Muscle of arm (tissue), 12 donors: Measurements from ENCODE around the gene CRYBG1. TPM values are rescaled to one million over a fixed set of nuclear protein-coding genes. Genes with fewer than 3 reads are reported as not detected.
A peak's percentile ranks its signal among the peaks of the same experiment; 100 is the strongest.
"Not testable (repeated sequence)": the region's sequence is repeated elsewhere in the genome, so short reads cannot be mapped to it uniquely, and the experiment has no call there.

ENCODE experiments used
- DNase-seq: peaks from one replicate; pipeline ENCODE4 v3.0.0-alpha.2; 2013
- polyA plus RNA-seq, 12 donors: library from polyadenylated mRNA; unstranded; fragments of 120-200 nt; gene quantifications; one replicate each; pipeline ENCODE4 v1.2.1, GENCODE V29; 2013; ENCODE audit not compliant: insufficient read length in 12 of 12

CRYBG1 gene
- polyA plus RNA-seq, 12 donors, result 2.1 to 14.0 (median 3.2) TPM; not detected in 1

DNA sequence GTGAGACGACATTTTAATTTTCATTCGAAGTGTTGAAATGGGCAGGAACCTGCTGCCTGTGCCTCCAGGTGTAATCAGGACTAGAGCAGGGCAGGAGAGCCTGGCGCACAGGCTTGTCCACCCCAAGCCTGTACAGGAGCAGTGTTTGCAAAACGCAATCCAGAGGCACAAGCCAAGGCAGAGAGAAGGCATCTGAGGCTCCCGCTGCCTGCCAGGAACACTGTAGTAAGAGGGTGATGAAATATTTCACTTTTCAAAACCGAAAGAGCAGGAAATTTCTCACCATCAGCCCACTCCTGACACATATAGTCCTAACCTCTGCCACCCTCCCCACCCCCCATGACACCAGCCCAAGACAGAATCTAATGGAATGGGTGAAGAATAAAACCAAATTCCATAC, 136.3 kb downstream of the CRYBG1 start:
- no peak for DNase-seq

GRCh38 chr6:106501960-106502371, 141.4 kb downstream of the CRYBG1 start:
- DNase-seq, result no peak

DNA sequence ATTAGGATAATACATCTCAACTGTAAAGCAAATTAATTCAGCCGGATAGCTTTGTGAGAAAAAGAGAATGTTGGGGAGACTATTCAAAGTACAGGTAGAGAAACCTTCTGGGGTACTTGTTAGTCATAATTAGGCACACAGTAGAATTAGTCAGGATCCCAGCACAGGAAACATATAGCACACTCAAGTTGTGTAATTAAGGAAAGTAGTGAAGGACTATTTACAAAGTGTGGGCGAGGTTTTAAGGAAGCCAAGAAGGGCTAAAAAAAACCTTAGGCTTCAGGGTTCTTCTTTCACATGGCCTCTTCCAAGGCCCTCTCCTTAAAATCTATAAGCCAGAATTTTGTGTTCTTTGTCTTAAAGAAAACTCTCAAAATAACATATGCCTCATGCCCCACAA, 142.0 kb downstream of the CRYBG1 start:
- DNase-seq, result no peak

DNA sequence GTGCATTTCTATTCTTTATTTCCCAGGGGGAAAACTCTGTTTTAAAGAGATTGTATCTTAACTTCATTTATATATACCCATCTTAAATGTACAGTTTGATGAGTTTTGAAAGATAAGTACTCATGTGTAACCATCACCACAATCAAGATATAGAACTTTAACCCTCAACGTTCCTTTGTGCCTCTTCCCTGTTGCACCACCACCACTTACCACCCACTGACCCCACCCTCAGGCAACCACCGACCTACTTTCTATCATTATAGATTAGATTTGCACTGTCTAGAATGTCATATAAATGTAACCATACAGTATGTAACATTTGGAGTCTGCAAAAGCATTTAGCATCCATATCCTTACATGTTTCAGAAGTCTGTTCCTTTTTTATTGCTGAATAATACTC, 147.8 kb downstream of the CRYBG1 start:
- DNase-seq, result no peak

DNA sequence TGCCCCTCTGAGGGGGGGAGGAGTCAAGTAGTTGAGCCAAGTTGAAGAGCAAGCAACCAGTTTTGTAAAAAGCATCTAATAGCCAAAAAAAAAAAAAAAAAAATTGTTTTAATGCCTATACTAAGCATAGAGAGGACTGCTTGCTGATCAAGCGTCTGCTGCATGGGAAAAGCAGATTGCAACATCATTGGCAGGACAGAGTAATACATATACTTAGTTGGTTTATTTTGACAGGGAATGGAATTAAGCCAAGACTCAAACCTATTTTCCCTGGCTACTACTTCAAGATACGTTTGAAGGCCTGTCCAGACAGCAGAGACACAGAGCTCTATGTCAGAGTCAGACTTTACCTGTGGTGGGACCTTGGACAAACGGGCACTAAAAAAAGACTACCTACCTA, 148.3 kb downstream of the CRYBG1 start:
- DNase-seq, result no peak

DNA sequence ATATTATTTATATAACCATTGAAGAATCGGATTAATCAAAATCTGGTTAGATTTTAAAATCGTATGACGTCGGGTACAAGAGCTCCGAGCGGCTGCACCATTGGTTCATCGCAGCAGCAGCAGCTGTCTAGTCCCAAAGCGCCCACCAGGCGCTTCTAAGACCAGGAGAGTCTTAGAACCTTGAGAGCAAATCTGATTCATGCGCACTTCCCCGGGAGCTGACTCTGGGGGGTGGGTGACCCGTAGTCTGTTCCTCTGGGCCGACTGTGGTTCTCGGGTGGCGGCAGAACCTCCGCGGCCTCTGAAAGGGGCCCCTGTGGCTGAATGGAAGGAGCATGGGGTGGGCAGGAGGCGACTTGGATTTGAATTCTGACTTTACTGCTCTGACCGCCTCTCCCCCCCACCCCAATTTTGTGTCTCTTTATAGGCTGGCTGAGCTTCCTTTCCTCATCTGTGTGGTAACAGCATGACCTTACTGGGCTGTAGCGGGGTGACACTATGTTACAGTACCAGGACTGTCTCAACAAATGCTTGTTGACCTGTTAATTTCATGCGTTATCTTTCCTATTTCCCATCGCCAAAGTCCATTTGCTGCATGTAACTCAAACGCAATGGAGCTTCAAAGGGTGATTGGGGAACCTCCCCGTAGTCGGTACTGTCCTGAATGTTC, 149.0 kb downstream of the CRYBG1 start:
- no peak for DNase-seq

GRCh38 chr6:106510090-106510970, 149.8 kb downstream of the CRYBG1 start:
- DNase-seq, result peak; percentile 10

DNA sequence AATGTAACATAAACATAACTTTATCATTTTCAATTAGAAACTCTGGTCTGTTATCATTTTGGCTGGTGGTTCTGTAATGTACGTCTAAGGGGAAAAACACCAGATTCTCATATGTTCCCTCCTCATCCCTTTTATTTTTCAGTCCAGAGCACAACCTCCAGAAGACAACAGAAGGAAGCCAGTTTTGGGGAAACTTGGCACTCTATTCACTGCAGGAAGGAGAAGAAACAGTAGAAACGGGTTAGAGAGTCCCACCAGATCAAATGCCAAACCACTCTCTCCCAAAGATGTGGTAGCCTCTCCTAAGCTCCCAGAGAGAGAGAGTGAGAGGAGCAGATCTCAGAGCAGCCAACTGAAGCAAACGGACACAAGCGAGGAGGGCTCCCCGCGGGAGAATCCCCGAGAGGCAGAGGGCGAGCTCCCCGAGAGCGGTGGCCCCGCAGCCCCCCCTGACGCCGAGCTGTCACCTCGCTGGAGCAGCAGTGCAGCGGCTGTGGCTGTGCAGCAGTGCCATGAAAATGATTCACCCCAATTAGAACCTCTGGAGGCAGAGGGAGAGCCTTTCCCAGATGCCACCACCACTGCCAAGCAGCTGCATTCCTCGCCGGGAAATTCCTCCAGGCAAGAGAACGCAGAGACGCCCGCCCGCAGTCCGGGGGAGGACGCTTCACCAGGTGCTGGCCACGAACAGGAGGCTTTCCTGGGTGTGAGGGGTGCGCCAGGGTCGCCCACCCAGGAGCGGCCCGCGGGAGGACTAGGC, 151.0 kb downstream of the CRYBG1 start:
- DNase-seq, result no peak

GRCh38 chr6:106512048-106512967, 151.8 kb downstream of the CRYBG1 start:
- peak; percentile 40 for DNase-seq

DNA sequence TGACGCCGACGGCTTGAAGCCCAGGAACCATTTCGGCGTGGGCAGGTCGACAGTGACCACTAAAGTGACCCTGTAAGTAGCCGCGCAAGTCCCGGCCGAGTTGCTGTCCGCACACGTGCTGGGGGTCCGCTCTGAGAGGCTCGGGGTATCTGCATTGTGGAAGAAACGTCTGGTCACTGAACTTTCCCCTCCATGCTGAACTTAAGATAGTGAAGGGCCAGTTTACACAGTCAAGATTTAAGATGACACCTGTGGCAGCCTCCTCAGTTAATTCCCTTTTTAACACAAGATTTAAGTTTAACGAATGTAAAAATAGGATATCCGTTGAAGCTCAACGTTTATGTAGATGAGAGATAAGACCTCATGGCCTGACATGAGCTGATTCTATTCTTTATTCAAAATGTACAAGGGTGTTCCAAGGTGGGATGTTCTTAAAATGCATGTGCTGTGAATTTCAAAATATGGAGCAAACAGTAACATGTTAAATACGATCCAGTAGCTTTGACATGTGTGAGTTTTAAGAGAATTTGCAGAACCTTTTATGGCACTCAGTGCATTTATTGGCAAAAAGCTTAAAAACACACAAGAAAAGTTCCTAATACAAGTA, 152.6 kb downstream of the CRYBG1 start:
- DNase-seq, result peak; percentile 13

DNA sequence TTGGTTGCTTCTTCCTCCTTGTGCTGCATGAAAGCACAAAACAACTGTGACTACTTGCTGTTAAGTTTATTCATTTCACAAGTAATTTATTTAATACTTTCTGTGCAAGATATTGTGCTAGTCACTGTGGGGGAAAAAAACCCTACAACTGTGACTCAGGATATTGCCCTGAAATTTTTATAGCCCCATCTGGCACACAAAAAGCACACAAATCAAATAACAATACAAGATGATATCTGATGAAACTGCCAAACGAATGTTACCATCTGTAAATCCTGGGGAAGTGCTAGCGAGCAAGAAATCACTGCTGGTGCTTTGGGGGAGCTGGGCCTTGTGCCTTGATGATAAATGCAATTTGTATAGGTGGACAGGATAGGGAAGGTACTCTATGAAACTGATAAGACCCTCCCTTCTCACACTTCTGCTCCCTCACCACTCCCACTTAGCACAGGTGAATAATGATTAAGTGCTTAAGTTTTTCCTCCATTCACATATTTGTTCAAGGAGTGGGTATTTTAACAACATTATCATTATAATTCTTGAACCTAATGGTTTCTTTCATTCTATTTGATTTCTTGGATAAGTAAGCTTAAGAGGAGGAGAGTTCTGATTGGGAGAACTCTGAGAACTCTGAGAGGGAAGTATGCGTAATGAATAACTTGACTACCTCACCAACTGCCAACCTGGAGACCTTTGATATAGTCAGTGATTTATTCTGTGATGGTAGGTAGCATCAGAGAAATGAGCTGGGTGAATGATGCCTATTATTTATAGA, 153.5 kb downstream of the CRYBG1 start:
- no peak for DNase-seq

DNA sequence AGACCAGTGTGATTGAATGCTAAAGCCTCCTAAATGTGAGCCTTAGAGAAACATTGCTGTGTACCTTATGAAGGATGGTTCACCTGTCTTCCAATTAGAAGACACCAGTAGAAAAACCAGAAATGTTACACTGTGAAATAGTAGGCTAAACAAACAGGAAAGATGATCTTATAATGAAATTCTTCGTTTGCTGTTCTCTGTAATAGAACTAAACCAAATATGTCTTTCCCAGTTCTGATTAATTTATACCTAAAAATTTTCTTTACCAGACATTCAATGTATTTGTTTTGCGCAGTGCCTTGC, 154.0 kb downstream of the CRYBG1 start:
- DNase-seq, result no peak

DNA sequence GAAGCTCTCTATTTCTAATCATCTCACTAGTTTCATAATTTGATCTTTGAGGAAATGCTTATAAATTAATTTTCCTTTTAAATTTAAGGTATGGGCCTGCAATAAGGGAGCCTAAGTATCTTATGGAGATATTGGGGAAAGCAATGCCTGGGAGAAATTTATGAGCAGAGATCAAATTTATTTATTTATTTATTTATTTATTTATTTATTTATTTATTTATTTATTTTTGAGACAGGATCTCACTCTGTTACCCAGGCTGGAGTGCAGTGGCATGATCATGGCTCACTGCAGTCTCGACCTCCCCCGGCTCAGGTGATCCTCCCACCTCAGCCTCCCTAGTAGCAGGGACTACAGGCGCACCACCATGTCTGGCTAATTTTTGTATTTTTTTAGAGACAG, 155.1 kb downstream of the CRYBG1 start:
- DNase-seq, result not testable (repeated sequence)

- no peak for DNase-seq
Observed at GRCh38 chr6:106516616-106517015, 156.1 kb downstream of the CRYBG1 start.

DNA sequence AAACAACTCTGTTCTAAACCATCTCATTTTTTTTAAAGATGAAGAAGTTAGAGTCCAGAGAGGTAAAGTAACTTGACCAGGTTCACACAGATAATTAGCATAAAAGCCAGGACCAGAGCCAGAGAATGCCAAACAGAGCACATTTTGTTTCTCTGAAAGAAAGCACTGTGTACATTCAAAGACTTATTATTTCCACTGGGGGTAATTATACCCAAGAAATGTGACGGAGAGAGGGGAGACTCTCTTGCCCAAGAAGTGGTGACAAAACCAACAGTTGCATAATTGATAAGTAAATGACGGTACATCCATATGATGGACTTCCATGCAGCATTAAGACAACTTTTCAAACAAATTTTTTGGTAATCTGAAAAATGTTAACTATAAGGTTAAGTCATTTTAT, 157.2 kb downstream of the CRYBG1 start:
- DNase-seq, result no peak

DNA sequence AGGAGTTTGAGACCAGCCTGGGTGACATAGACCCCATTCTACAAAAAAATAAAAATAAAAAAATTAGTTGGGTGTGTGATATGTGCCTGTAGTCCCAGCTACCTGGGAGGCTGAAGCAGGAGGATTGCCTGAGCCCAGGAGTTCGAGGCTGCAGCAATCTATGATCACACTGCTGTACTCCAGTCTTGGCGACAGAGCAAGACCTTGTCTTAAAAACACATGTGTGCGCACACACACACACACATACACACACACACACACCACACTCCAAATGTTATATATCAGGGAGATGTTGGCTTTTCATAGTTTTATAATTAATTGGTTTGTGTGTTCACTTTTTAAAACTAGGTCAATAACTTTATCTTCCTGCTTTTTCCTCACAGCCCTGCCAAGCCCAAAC, 158.2 kb downstream of the CRYBG1 start:
- DNase-seq, result no peak

DNA sequence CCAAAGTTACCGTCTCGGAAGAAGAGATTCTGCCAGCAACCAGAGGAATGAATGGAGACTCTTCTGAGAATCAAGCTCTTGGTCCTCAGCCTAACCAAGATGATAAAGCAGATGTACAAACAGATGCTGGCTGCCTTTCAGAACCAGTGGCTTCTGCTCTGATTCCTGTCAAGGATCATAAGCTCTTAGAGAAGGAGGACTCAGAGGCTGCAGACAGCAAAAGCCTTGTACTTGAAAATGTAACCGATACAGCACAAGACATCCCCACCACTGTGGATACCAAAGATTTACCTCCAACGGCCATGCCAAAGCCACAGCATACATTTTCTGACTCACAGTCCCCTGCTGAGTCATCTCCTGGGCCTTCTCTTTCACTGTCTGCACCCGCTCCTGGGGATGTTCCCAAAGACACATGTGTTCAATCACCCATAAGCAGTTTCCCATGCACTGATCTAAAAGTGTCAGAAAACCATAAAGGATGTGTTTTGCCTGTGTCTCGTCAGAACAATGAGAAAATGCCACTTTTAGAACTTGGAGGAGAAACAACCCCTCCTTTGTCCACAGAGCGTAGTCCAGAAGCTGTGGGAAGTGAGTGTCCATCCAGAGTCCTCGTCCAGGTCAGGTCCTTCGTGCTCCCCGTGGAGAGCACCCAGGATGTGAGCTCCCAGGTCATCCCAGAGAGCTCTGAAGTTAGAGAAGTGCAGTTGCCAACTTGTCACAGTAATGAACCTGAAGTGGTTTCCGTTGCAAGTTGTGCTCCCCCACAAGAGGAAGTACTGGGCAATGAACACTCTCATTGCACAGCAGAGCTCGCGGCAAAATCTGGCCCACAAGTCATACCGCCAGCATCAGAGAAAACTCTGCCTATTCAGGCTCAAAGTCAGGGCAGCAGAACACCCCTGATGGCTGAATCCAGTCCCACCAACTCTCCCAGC, 159.2 kb downstream of the CRYBG1 start:
- no peak for DNase-seq

GRCh38 chr6:106520711-106521401, 160.3 kb downstream of the CRYBG1 start:
- DNase-seq, result no peak
